ENCODE measurements around the gene MIPOL1.
"Not testable (repeated sequence)": the region's sequence is repeated elsewhere in the genome, so short reads cannot be mapped to it uniquely, and the experiment has no call there.

The MIPOL1 gene, protein sequence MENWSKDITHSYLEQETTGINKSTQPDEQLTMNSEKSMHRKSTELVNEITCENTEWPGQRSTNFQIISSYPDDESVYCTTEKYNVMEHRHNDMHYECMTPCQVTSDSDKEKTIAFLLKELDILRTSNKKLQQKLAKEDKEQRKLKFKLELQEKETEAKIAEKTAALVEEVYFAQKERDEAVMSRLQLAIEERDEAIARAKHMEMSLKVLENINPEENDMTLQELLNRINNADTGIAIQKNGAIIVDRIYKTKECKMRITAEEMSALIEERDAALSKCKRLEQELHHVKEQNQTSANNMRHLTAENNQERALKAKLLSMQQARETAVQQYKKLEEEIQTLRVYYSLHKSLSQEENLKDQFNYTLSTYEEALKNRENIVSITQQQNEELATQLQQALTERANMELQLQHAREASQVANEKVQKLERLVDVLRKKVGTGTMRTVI

DNA sequence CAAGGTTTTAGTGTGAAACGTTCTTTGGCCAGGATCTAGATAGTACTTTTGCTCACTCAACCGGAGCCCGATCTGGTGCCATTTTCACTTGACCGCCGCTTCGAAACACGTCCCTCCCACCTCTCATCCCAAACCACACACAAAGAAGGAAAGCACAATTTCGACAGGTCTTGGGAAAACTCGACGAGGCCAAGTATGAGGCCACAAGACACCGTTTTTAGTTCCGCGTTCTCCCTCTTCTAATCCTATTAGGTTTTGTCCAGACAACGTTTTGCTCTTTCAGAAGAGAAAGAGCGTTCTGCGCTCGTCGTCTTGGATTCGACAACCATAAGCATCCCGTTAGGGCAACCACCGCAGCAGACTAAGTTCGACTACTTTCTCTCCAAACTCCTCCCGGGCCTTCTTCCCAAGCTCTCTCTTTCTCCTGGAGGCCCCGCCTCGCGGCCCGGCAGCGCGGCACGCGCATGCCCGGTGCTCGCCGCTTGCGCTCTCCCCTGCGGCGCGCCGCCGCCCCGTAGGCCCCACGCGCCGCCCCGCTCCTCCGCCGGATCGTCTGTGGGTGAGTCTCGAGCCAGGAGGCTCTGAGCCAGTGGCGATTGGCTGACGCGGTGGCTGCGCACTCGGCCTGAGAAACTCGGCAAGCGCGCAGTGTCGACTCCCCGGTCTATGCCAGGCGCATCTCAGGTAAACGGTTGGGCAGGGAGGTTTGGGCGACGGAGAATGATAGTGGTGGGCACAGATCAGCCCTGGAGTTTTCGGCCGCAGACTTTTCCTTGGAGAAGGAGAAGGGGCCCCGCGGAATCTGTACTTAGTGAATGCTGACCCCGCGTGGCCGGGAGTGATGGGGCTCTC, at the start of gene MIPOL1:
TSS of gene MIPOL1 (plus strand) at position 517 of the 852 bp plus-strand sequence. CDS start 49,952 bp downstream, outside the sequence.
- Histone ChIP-seq H3K4me1 (ENCODE audit: control insufficient read depth, insufficient read depth, low read length) (peaks cover 7% of the 10 kb centered on the region), H3K27ac (ENCODE audit: low read depth, low read length) (peak within 1 kb of the TSS; percentile 87), H3K27me3 (ENCODE audit: control insufficient read depth, insufficient read depth, low read length) (no peaks in the 10 kb centered on the region), H3K4me3 (ENCODE audit: low read length) (peak within 1 kb of the TSS; percentile 84), H3K36me3 (ENCODE audit: control insufficient read depth, insufficient read depth, low read length) (no peaks in the 10 kb centered on the region), H3K9ac (ENCODE audit: low read length) (peak within 1 kb of the TSS; percentile 42)

DNA sequence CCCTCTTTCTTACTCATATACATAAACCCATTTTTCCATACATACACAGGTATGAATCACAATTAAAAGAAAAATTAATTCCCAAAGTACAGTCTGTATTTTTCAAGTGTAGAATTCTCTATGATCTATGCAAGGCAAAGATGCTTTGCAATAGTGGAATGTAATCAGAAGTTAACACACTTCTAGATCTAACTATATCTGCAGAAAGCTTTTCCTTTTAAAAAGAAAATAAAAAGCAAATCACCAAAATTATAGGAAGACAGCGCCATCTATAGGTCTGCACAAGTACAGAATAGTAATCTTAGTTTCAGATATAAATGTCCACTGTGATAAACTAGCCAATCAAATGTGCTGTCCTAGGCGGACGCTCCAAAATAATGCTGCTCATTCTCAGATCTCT, 47.3 kb upstream of the MIPOL1 start:
- Histone ChIP-seq H3K4me1 (ENCODE audit: control insufficient read depth, insufficient read depth, low read length) (no peaks in the 10 kb centered on the region), H3K27me3 (ENCODE audit: control insufficient read depth, insufficient read depth, low read length) (no peaks in the 10 kb centered on the region), H3K9ac (ENCODE audit: low read length) (no peak overlapping the region), H3K27ac (ENCODE audit: low read depth, low read length) (no peak overlapping the region), H3K4me3 (ENCODE audit: low read length) (no peak overlapping the region), H3K36me3 (ENCODE audit: control insufficient read depth, insufficient read depth, low read length) (no peaks in the 10 kb centered on the region)

DNA sequence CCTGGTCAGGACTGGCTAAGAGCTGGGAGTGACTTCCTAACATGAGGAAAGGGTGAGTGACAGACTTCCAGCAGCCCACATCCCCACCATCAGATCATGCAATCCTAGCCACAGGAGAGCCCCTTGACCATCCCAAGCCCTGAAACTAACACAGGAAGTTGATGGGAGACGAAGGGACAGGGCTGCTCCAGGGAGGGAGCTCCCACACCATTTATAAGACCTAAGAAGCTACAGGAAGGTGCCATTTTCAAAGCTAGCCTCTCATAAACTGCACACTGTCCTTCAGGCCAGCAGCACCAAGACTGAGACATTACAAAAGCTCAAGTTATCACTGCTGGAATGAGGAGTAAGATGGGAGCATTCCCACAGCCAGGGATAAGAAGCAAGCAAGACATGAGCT, 44.7 kb upstream of the MIPOL1 start:
- Histone ChIP-seq H3K4me1 (ENCODE audit: control insufficient read depth, insufficient read depth, low read length) (no peaks in the 10 kb centered on the region), H3K9ac (ENCODE audit: low read length) (no peak overlapping the region), H3K27me3 (ENCODE audit: control insufficient read depth, insufficient read depth, low read length) (no peaks in the 10 kb centered on the region), H3K36me3 (ENCODE audit: control insufficient read depth, insufficient read depth, low read length) (no peaks in the 10 kb centered on the region), H3K4me3 (ENCODE audit: low read length) (no peak overlapping the region), H3K27ac (ENCODE audit: low read depth, low read length) (no peak overlapping the region)

DNA sequence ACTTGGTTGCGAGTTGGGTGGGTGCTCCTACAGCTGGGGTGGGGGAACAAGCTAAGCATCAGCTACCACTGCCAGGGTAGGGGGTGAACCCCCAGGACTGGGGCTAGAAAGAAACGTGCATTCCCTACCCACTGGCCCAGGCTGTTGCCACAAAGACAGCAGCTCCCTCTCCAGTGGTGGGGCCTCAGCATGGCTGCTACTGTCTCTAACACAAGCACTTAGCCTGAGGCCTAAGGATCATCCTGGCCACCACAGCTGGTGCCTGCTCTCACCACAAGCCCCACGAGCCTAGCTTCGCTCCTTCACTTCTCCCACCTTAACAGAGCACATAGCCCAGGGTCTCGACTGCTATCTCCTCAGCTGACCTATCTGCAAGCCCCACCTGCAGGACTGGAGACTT, 44.3 kb upstream of the MIPOL1 start:
- Histone ChIP-seq H3K4me3 (ENCODE audit: low read length) (no peak overlapping the region), H3K4me1 (ENCODE audit: control insufficient read depth, insufficient read depth, low read length) (no peaks in the 10 kb centered on the region), H3K27ac (ENCODE audit: low read depth, low read length) (no peak overlapping the region), H3K27me3 (ENCODE audit: control insufficient read depth, insufficient read depth, low read length) (no peaks in the 10 kb centered on the region), H3K9ac (ENCODE audit: low read length) (no peak overlapping the region), H3K36me3 (ENCODE audit: control insufficient read depth, insufficient read depth, low read length) (no peaks in the 10 kb centered on the region)

DNA sequence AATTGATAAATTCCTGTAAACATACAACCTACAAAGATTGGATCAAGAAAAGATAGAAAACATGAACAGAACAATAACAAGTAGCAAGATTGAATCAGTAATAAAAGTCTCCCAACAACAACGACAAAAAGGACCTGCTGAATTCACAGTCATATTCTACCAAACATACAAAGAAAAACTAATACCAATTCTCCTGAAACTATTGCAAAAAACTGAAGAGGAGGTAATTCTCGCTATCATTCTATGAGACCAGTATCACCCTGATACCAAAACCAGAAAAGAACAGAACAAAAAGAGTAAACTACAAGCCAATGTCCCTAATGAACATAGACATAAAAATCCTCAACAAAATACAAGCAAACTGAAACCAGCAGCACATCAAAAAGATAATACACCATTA, 39.8 kb upstream of the MIPOL1 start:
- no peaks in the 10 kb centered on the region for H3K27me3 ChIP-seq (ENCODE audit: control insufficient read depth, insufficient read depth, low read length)
- H3K4me3 ChIP-seq (ENCODE audit: low read length) = no peak overlapping the region
- H3K9ac ChIP-seq (ENCODE audit: low read length) = no peak overlapping the region
- no peak overlapping the region for H3K27ac ChIP-seq (ENCODE audit: low read depth, low read length)
- no peaks in the 10 kb centered on the region for H3K36me3 ChIP-seq (ENCODE audit: control insufficient read depth, insufficient read depth, low read length)
- no peaks in the 10 kb centered on the region for H3K4me1 ChIP-seq (ENCODE audit: control insufficient read depth, insufficient read depth, low read length)

DNA sequence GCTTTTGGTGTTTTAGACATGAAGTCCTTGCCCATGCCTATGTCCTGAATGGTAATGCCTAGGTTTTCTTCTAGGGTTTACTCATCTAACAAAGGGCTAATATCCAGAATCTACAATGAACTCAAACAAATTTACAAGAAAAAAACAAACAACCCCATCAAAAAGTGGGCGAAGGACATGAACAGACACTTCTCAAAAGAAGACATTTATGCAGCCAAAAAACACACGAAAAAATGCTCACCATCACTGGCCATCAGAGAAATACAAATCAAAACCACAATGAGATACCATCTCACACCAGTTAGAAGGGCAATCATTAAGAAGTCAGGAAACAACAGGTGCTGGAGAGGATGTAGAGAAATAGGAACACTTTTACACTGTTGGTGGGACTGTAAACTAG, 35.4 kb upstream of the MIPOL1 start:
- not testable (repeated sequence) for H3K36me3 ChIP-seq (ENCODE audit: control insufficient read depth, insufficient read depth, low read length); H3K27ac ChIP-seq (ENCODE audit: low read depth, low read length)

DNA sequence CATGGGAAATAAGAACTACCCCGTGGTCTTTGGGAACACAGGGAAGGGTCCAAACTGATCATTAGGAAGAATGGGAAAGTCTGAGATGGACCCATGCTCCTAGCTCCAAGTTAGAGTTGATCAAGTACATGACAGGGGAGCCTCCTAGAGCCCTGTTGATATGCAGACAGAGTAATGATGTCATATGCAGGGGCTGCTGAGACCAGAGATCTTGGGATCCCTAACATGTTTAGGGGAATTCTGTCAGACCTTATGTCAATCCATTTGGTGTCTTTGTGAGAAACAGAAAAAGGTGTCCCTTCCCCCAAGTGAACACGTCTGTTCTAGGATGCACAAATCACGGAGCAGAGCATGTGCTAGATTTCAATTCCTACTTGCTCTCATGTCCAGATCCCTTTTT, 31.9 kb upstream of the MIPOL1 start:
- H3K36me3 ChIP-seq (ENCODE audit: control insufficient read depth, insufficient read depth, low read length) = no peaks in the 10 kb centered on the region
- no peaks in the 10 kb centered on the region for H3K4me1 ChIP-seq (ENCODE audit: control insufficient read depth, insufficient read depth, low read length)
- no peak overlapping the region for H3K4me3 ChIP-seq (ENCODE audit: low read length)

More for the DNA sequence above, 35.4 kb upstream of the MIPOL1 start:
- H3K27me3 ChIP-seq (ENCODE audit: control insufficient read depth, insufficient read depth, low read length); H3K9ac ChIP-seq (ENCODE audit: low read length); H3K4me3 ChIP-seq (ENCODE audit: low read length); H3K4me1 ChIP-seq (ENCODE audit: control insufficient read depth, insufficient read depth, low read length): not testable (repeated sequence)

DNA sequence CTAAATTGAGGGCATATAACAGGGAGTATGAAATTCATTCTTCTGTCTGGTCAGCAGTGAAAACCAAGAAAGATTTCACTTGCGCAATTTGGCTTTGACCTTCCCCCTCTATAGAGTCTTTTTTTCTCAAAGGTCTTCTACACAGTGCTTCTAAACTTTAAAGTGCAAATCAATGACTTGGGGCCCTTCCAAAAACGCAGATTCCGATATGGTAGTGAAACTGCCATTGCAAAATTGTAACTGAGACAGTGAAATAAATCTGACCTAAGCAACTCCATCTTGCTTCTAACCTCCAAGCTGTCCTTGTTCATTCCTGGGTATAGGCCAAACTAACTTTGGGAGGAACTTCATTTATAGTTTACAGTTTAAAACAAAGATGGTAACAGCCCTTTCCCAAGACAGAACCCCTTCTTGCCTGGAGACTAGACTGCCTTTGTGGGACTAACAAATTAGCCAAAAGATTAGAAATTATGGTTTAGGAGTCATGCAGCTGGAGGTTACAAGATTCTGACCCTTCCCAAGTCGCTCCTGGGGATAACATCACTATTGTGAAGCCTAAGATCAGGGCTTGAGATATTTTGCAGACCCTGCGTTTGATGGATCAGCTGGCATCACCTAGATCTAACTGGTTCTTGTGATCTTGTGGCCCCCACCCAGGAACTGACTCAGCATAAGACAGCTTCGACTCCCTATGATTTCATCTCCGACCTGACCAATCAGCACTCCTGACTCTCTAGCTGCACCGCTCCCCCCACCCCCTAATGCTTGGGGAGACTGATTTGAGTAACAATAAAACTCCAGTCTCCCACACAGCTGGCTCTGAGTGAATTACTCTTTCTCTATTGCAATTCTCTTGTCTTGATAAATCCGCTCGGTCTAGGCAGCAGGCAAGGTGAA, 30.3 kb upstream of the MIPOL1 start:
- Histone ChIP-seq H3K36me3 (ENCODE audit: control insufficient read depth, insufficient read depth, low read length) (no peaks in the 10 kb centered on the region), H3K27me3 (ENCODE audit: control insufficient read depth, insufficient read depth, low read length) (no peaks in the 10 kb centered on the region), H3K4me1 (ENCODE audit: control insufficient read depth, insufficient read depth, low read length) (no peaks in the 10 kb centered on the region), H3K27ac (ENCODE audit: low read depth, low read length) (no peak overlapping the region), H3K9ac (ENCODE audit: low read length) (no peak overlapping the region), H3K4me3 (ENCODE audit: low read length) (no peak overlapping the region)

More for the DNA sequence above, 31.9 kb upstream of the MIPOL1 start:
- Histone ChIP-seq H3K27me3 (ENCODE audit: control insufficient read depth, insufficient read depth, low read length) (no peaks in the 10 kb centered on the region), H3K9ac (ENCODE audit: low read length) (no peak overlapping the region), H3K27ac (ENCODE audit: low read depth, low read length) (no peak overlapping the region)

DNA sequence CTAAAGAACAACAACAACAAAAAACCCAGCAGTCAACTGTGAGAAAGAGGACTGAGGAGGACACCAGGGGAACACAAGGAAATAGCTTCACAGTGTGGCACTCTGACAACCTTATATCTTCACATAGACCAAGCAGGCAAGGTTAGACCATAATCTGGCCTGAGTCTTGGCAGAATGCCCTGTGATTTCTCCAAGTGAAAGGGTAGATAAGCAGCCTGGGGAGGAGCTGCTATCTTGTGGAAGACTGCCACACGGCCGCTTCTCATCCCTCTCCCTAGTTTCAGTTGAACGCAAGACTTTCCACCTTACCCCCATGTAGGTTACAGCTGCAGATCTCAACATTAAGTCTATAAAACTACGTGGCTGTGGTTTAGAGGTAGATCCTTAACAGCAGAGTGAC, 29.0 kb upstream of the MIPOL1 start:
- H3K4me3 ChIP-seq (ENCODE audit: low read length) = no peak overlapping the region
- no peaks in the 10 kb centered on the region for H3K36me3 ChIP-seq (ENCODE audit: control insufficient read depth, insufficient read depth, low read length)
- H3K9ac ChIP-seq (ENCODE audit: low read length) = no peak overlapping the region
- H3K4me1 ChIP-seq (ENCODE audit: control insufficient read depth, insufficient read depth, low read length) = peaks cover 4% of the 10 kb centered on the region
- H3K27ac ChIP-seq (ENCODE audit: low read depth, low read length) = no peak overlapping the region
- no peaks in the 10 kb centered on the region for H3K27me3 ChIP-seq (ENCODE audit: control insufficient read depth, insufficient read depth, low read length)

DNA sequence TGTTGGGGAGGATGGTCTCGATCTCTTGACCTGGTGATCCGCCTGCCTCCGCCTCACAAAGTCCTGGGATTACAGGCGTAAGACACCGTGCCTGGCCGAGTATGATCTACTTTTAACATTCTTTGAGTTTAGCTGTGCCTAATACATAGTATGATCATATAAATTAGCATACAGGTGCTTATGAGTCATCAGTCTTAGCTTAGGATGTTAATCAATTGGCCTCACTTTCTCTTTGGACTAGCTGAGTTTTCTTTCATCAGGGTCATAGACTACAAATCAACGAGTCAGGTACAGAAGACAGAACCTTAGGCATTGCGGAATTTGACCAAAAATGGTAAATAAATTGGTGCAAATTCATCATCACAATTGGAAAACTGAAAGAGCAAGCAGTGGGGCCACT, 27.5 kb upstream of the MIPOL1 start:
- Histone ChIP-seq H3K9ac (ENCODE audit: low read length) (no peak overlapping the region), H3K4me1 (ENCODE audit: control insufficient read depth, insufficient read depth, low read length) (peaks cover 4% of the 10 kb centered on the region), H3K36me3 (ENCODE audit: control insufficient read depth, insufficient read depth, low read length) (no peaks in the 10 kb centered on the region), H3K4me3 (ENCODE audit: low read length) (no peak overlapping the region), H3K27me3 (ENCODE audit: control insufficient read depth, insufficient read depth, low read length) (no peaks in the 10 kb centered on the region), H3K27ac (ENCODE audit: low read depth, low read length) (no peak overlapping the region)

DNA sequence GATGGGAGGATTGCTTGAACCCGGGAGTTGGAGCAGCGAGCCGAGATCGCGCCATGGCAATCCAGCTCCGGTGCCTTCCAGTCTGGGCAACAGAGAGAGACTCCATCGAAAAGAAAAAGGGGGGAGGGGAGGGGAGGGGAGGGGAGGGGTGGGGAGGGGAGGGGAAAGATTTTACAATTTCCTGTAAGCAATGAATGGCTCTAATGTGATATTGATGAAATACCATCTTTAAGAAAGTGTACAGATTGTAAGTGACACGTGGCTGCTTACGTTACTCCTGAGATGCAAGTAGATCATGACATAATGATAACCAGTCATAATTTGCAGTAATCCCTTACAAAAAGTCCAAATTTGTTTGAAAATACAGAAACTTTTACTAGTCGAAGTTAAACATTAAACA, 26.7 kb upstream of the MIPOL1 start:
- Histone ChIP-seq H3K27ac (ENCODE audit: low read depth, low read length) (no peak overlapping the region), H3K36me3 (ENCODE audit: control insufficient read depth, insufficient read depth, low read length) (no peaks in the 10 kb centered on the region), H3K4me1 (ENCODE audit: control insufficient read depth, insufficient read depth, low read length) (peaks cover 4% of the 10 kb centered on the region)

DNA sequence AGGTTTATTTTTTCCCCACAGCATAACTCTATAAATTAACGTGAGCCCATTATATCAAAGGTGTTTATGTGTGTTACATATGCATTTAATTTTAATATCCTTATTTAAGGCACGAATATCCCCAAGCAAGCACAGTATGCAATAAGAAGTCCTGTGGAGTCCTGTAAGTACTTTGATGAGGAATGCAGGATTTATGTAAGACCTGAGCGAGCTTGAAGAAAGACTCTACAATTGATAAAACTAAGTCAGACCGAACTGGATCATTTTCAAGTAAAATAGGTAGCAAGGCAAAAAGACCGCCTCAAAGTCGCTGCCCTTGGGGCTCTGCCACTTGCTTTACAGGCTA, 26.1 kb upstream of the MIPOL1 start:
- no peak overlapping the region for H3K9ac ChIP-seq (ENCODE audit: low read length)
- H3K4me3 ChIP-seq (ENCODE audit: low read length) = peak overlapping the region; percentile 70
- no peaks in the 10 kb centered on the region for H3K27me3 ChIP-seq (ENCODE audit: control insufficient read depth, insufficient read depth, low read length)
- H3K36me3 ChIP-seq (ENCODE audit: control insufficient read depth, insufficient read depth, low read length) = no peaks in the 10 kb centered on the region
- peaks cover 4% of the 10 kb centered on the region for H3K4me1 ChIP-seq (ENCODE audit: control insufficient read depth, insufficient read depth, low read length)
- H3K27ac ChIP-seq (ENCODE audit: low read depth, low read length) = peak overlapping the region; percentile 89

More for the DNA sequence above, 26.7 kb upstream of the MIPOL1 start:
- H3K4me3 ChIP-seq (ENCODE audit: low read length) = no peak overlapping the region
- no peak overlapping the region for H3K9ac ChIP-seq (ENCODE audit: low read length)
- no peaks in the 10 kb centered on the region for H3K27me3 ChIP-seq (ENCODE audit: control insufficient read depth, insufficient read depth, low read length)

All from rectal smooth muscle tissue (tissue), 1 donor.